H1 (cell line): ENCODE measurements around the gene MEI1. TPM values are rescaled to one million over a fixed set of nuclear protein-coding genes. Genes with fewer than 3 reads are reported as not detected.

Experiments used
- BCL11A ChIP-seq, 2 experiments: IDR thresholded peaks; one replicate each; pipeline ENCODE4 v1.6.1; 2011; ENCODE audit warnings: low read depth in 2 of 2, low read length in 2 of 2, mild to moderate bottlenecking in 2 of 2
- EP300 ChIP-seq, 2 experiments: IDR thresholded peaks; 1 replicate in 1 of 2; 2 replicates in 1 of 2; pipeline ENCODE4 v1.6.1; 2011 to 2012; ENCODE audit warnings: low read depth in 2 of 2, low read length in 2 of 2, mild to moderate bottlenecking in 2 of 2, borderline replicate concordance in 1 of 2, inconsistent platforms in 1 of 2, moderate library complexity in 1 of 2
- KDM1A ChIP-seq: fragments of 200-600, 300-600 bp; sonication (generic); IDR thresholded peaks from 2 replicates; pipeline ENCODE4 v1.7.1; 2016; ENCODE audit warnings: mild to moderate bottlenecking, low read length, borderline replicate concordance
- RFX5 ChIP-seq: IDR thresholded peaks from 2 replicates; pipeline ENCODE4 v1.6.1; 2011; ENCODE audit warnings: low read depth, low read length, improper control_type of control experiment, borderline replicate concordance
- TAF1 ChIP-seq: IDR thresholded peaks from 2 replicates; pipeline ENCODE4 v1.6.1; 2011; ENCODE audit warnings: mild to moderate bottlenecking, low read depth, low read length
- polyA plus RNA-seq, 7 experiments: library from polyadenylated mRNA; depleted of rRNA in 3 of 7; stranded (reverse) in 5 of 7; unstranded in 2 of 7; fragments of >200 nt in 5 of 7; fragments of 200-250 nt in 2 of 7; gene quantifications; 1 replicate in 5 of 7; 2 replicates in 1 of 7; 4 replicates in 1 of 7; pipeline versions ENCODE4 v1.2.1 to v1.2.3, GENCODE V29; 2011 to 2013; ENCODE audit warnings: missing spikeins in 2 of 7, mixed read lengths in 2 of 7
- total RNA-seq: library from RNA; stranded (reverse); fragmentation: NEBNext Ultra II Directional; extraction: Animal tissue kit (Norgen Biotek cat#: 25700); gene quantifications from 2 replicates; pipeline ENCODE4 v1.2.1, GENCODE V29; 2021

Gene MEI1
- total and polyA plus RNA-seq, 2 of the 8 experiments (the other 6 are each of a cell fraction or from before 2014, with no cell fraction given): 0.27 to 0.54 TPM

DNA sequence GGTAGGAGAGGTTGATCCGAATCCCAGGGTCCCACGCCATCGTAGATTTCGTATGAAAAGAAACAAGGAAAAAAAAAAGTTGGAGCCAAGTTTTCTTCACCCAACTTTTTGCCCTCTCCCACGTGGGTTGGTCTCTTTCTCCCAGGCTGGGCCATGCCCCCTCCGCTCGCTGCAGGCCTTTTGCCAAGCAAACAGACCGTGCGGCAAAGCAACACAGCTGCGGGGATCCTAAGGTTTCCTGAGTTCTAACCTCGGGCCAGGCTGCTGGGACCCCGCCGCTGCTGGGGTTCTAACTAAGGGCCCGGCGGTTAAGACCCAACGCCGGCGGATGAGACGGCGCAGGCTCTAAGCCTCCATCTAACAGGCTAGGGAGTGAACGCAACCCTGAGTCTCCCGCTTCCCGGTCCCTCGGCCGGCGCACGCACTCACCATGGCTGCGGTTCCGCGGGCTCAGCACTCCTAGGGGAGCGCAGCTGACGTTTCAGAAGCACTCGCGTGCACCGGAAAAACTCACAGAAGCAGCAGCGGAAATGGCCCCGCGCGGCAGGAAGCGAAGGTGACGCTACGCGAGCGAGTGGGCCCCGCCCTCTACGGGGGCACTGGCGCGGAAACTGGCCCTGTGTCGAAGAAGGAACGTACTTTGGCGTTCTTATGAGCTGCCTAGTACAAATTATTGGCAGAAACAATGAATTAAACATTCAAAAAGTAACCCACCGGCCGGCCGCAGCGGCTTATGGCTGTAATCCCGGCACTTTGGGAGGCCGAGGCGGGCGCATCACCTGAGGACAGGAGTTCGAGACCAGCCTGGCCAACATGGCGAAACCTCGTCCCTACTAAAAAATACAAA is 10.7 kb upstream of the MEI1 start, which contains the start of gene SNU13 (continued):
- TF ChIP-seq EP300 (IDR thresholded peaks at IDR 0.05; ENCODE audit: borderline replicate concordance in 1 of 2, low read depth in 2 of 2, low read length in 2 of 2) (peak in 1 of 2 experiments; percentile 72; a peak in 1 of 3 replicates), KDM1A (no peak; the same call in 1 of the 2 replicates), RFX5 (no peak), TAF1 (peak; percentile 42; the same call in 1 of the 2 replicates), BCL11A (IDR thresholded peaks at IDR 0.05; ENCODE audit: low read depth in 2 of 2, low read length in 2 of 2) (no peak)
- TF ChIP-seq, all 59 proteins: peak for 20
